ENCODE results near the gene SLAMF6.

DNA sequence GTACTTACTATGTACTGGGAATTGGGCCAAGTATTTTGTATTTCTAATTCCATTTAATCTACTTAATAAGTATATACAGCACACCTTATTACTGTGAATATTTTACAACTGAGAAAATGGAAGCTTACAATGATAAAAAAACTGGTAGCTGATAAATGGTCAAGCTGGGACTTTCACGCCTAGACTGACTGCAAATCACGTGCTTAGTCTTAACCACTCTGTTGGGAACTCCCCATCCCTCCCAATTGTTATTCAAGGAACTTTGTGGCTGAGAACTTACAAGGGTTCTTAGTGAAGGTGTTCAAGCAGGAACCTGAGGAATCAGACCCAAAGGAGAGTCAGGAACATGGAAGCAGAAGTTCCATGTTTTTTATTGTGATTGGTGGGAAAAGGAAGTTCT, 29.4 kb upstream of the SLAMF6 start:
- TF ChIP-seq CTCF (IDR thresholded peaks at IDR 0.05) = no peak
- TF ChIP-seq ZFX (IDR thresholded peaks at IDR 0.05; ENCODE audit: borderline replicate concordance) = no peak

Data from 22Rv1 (cell line).